Choroid plexus epithelial cell (primary cell): ENCODE results near the gene RFX2.
A peak's percentile ranks its signal among the peaks of the same experiment; 100 is the strongest.
"Not testable (repeated sequence)": the region's sequence is repeated elsewhere in the genome, so short reads cannot be mapped to it uniquely, and the experiment has no call there.

Source experiments
- DNase-seq: peaks from one replicate; pipeline ENCODE4 v3.0.0-alpha.2; 2010; ENCODE audit warnings: low read depth
- H3K4me3 ChIP-seq: 2 replicates; pipeline ENCODE4 v1.5.1; 2011; ENCODE audit warnings: low read depth, mild to moderate bottlenecking, control low read depth, low read length, moderate library complexity
- TF ChIP-seq, protein P1 (sequence below): conservative IDR thresholded peaks from 2 replicates; pipeline ENCODE4 v1.5.1; 2011; ENCODE audit warnings: low read depth, mild to moderate bottlenecking, control low read depth, inconsistent platforms, low read length, moderate library complexity

RFX2 gene

GRCh38 chr19:6076675-6077463, 33.4 kb downstream of the RFX2 start:
- DNase-seq: peak; percentile 86
- H3K4me3 ChIP-seq: no peak overlapping the region
- TF ChIP-seq, protein P1, sequence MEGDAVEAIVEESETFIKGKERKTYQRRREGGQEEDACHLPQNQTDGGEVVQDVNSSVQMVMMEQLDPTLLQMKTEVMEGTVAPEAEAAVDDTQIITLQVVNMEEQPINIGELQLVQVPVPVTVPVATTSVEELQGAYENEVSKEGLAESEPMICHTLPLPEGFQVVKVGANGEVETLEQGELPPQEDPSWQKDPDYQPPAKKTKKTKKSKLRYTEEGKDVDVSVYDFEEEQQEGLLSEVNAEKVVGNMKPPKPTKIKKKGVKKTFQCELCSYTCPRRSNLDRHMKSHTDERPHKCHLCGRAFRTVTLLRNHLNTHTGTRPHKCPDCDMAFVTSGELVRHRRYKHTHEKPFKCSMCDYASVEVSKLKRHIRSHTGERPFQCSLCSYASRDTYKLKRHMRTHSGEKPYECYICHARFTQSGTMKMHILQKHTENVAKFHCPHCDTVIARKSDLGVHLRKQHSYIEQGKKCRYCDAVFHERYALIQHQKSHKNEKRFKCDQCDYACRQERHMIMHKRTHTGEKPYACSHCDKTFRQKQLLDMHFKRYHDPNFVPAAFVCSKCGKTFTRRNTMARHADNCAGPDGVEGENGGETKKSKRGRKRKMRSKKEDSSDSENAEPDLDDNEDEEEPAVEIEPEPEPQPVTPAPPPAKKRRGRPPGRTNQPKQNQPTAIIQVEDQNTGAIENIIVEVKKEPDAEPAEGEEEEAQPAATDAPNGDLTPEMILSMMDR: no peak

- TF ChIP-seq, protein P1: no peak
- no peak overlapping the region for H3K4me3 ChIP-seq
- DNase-seq: no peak
These were observed 34.0 kb downstream of the RFX2 start for GRCh38 chr19:6076291-6076665.

DNA sequence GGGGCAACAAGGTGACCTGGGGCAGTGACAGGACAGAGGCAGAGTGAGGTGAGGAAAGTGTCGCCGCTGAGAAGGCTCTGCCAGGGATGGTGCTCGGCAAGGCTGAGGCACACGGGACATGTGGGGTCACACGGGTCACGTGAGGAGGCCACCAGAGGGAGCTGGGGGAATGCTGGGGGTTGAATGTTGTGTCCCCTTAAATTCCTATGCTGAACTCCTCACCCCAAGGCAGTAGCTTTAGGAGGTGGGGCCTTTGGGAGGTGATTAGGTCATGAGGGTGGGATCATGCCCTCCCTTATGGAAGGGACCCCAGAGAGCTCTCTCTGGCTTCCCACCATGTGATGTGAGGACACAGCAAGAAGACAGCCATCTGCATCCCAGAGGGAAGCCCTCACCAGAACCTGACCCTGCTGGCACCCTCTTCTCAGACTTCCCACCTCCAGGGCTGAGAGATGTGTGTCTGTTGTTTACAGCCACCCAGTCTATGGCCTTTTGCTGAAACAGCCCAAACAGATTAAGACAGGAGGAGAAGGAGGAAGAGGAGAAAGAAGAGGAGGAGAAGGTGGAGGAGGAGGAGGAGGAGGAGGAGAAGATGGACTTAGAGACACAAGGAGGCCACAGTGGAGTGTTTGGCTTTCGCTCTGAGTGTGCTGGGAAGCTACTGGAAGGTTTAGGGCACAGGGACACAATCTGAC, 35.4 kb downstream of the RFX2 start:
- no peak for DNase-seq
- TF ChIP-seq, protein P1: no peak
- H3K4me3 ChIP-seq: no peak overlapping the region

DNA sequence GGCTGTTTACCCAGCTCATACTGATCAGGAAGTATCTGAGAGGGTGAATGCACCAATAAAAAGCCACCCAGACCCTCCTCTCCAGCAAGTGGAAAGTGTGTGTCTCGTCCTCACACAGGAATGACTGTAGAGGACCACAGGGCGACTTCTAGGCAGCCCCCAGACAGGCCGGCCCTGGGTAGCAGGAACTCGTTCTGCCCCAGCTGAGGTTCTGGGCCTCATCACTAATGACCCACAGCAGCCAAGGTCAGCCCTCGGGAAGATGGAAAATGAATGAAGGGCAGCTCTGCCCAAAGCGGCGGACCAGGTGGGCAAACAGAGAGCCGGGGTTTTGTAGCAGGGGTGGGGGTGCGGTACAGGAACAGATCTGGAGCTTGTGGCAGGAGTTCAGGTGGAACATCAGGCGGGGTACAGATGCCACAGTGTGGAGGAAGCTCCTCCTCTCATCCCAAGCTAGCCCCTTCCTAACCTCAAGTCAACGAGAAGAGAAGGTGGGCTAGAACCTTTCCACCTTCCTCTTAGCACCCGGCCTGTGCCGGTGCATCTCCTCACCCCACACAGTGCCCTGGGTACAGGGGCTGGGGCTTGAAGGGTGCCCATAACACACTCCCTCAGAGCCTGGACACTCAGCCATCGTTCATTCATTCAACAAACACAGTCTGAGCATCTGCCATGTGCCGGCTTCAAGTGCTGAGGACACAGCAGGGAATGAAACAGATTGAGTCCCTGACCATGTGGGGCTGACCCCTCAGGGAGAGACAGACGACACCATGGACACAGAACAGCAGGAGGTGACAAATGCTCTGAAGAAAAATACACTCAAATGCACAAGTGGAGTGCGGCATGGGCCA, 36.2 kb downstream of the RFX2 start:
- TF ChIP-seq, protein P1: no peak
- H3K4me3 ChIP-seq: no peak overlapping the region
- DNase-seq: no peak

DNA sequence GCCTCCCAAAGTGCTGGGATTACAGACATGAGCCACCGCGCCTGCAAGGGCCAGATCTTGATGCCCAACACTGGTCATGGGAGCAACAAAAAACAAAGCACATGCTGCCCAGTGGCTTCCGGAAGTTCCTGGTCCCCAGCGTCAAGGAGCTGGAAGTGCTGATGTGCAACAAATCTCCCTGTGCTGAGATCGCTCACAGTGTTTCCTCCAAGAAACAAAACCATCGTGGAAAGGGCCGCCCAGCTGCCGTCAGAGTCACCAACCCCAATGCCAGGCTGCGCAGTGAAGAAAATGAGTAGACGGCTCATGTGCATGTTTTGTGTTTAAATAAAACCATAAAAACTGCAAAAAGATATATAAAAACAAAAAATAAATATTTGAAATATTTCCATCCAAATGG, 37.1 kb downstream of the RFX2 start:
- not testable (repeated sequence) for DNase-seq, H3K4me3 ChIP-seq

DNA sequence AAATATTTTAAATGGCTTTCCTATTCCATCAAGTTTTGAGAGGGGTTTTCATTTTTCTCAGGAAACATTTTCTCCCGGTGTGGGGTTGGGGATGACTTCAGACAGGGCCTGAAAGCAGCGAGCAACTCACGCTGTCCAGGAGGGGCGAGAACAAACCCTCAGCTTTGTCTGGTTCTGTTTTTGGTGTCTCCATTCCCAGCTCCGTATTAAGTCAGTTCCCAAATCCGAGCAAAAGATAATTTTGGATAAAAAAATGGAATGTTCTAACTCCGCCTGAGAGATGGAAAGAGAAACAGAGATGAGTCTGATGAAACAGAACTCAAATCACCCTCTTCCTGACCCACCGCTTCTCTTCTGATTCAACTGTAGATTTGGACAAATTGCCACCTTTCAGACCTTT, 38.4 kb downstream of the RFX2 start:
- TF ChIP-seq, protein P1: no peak
- H3K4me3 ChIP-seq: no peak overlapping the region
- no peak for DNase-seq
